ENCODE data around the gene JPH3.
"Not testable (repeated sequence)": the region's sequence is repeated elsewhere in the genome, so short reads cannot be mapped to it uniquely, and the experiment has no call there.

Gene JPH3

DNA sequence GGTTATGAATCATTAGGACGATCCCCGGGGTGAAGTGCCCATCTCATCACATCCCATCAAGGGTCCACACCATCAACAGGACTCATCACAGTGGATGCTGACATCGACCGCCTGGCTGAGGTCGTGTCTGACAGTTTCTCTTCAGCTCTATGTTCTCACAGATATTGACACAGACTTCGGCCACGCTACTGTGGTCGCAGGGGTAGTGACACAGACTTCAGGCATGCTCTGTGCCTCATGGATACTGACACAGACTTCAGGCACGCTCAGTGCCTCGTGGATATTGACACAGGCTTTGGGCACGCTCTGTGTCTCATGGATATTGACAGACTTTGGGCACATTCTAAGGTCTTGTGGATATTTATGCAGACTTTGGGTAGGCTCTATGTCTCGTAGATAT, 113.3 kb downstream of the JPH3 start:
- CTCF ChIA-PET, result no interaction called here
- TF ChIP-seq, protein P1, sequence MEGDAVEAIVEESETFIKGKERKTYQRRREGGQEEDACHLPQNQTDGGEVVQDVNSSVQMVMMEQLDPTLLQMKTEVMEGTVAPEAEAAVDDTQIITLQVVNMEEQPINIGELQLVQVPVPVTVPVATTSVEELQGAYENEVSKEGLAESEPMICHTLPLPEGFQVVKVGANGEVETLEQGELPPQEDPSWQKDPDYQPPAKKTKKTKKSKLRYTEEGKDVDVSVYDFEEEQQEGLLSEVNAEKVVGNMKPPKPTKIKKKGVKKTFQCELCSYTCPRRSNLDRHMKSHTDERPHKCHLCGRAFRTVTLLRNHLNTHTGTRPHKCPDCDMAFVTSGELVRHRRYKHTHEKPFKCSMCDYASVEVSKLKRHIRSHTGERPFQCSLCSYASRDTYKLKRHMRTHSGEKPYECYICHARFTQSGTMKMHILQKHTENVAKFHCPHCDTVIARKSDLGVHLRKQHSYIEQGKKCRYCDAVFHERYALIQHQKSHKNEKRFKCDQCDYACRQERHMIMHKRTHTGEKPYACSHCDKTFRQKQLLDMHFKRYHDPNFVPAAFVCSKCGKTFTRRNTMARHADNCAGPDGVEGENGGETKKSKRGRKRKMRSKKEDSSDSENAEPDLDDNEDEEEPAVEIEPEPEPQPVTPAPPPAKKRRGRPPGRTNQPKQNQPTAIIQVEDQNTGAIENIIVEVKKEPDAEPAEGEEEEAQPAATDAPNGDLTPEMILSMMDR (conservative IDR thresholded peaks at IDR 0.05; ENCODE audit: low read depth), result no peak
- no peak overlapping the region for H3K27ac ChIP-seq

DNA sequence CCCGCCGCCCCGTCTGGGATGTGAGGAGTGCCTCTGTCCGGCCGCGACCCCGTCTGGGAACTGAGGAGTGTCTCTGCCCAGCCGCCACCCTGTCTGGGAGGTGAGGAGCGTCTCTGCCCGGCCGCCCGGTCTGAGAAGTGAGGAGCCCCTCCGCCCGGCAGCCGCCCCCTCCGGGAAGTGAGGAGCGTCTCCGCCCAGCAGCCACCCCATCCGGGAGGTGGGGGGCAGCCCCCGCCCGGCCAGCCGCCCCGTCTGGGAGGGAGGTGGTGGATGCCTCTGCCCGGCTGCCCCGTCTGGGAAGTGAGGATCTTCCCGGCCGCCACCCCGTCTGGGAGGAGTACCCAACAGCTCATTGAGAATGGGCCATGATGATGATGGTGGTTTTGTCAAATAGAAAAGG, 116.5 kb downstream of the JPH3 start:
- POLR2A ChIA-PET (ENCODE audit: low non-redundant PET); CTCF ChIA-PET; DNase-seq (ENCODE audit: low spot score); H3K27ac ChIP-seq: not testable (repeated sequence)

More for the DNA sequence above, 113.3 kb downstream of the JPH3 start:
- no peak for DNase-seq (ENCODE audit: low spot score)
- POLR2A ChIA-PET (ENCODE audit: low non-redundant PET), result no interaction called here

DNA sequence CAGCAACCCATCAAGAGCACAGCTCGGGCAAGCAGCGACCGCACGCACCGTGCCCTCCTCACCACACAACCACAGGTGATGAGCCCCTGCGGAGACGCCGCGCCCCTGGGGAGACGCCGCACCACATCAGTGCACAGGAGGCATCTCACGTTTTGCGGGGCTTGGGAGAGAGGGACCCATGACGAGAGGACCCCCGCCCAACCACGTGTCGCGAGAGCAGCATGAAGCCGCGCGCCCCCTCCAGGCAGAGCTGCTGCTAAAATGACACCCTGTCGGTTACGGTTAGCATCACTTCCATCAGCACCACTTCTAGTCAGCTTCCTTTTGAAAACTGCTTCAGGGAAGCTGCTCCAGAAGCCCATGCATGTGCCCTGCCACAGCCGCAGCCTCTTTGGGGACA, 118.1 kb downstream of the JPH3 start:
- DNase-seq (ENCODE audit: low spot score), result no peak
- H3K27ac ChIP-seq, result no peak overlapping the region
- POLR2A ChIA-PET (ENCODE audit: low non-redundant PET), result interaction anchor here (0.5 kb wide), 1 partner anchor 197 kb away, joined by 6 read pairs; no protein-coding TSS in a partner anchor
- TF ChIP-seq, protein P1 (conservative IDR thresholded peaks at IDR 0.05; ENCODE audit: low read depth), result no peak
- CTCF ChIA-PET, result interaction anchor here (0.6 kb wide), 2 partner anchors 40 to 136 kb away, joined by 3 to 4 read pairs; no protein-coding TSS in a partner anchor

GRCh38 chr16:87721622-87722585, 119.6 kb downstream of the JPH3 start:
- no peak overlapping the region for H3K27ac ChIP-seq
- POLR2A ChIA-PET (ENCODE audit: low non-redundant PET), result no interaction called here
- no peak for DNase-seq (ENCODE audit: low spot score)
- TF ChIP-seq, protein P1 (conservative IDR thresholded peaks at IDR 0.05; ENCODE audit: low read depth), result no peak
- CTCF ChIA-PET, result no interaction called here

DNA sequence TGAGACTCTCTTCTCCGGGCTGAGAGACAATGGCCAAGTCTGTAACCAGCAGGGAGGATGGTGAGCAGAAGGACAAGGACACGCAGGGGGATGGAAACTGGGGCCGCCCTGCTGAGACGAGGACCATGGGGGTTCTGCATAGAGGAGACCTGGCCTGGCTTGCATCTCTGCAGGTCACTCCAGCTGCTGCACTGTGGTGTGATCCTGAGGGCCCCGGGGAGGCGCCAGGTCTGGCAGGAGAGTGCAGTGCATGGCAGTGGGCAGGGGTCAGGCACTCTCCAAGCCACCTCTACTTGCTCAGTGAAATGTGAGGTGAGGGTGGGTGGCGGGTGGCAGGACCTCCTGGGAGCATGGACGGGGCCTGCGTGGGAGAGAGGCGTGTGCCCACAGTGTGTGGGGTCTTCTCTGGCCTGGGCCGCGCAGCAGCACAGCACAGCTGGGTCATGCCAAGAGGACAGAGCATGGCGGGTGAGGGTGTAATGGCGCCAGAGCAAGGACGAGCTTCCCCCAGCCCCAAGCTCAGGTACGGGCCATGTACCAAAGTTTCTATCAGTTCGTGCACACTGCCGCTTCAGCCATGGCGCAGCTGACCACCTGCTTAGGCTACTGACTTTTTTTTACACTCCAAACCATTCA, 120.4 kb downstream of the JPH3 start:
- DNase-seq (ENCODE audit: low spot score), result no peak
- TF ChIP-seq, protein P1 (conservative IDR thresholded peaks at IDR 0.05; ENCODE audit: low read depth), result no peak
- ChIA-PET CTCF (no interaction called here), POLR2A (ENCODE audit: low non-redundant PET) (interaction anchor here (0.6 kb wide), 1 partner anchor 12 kb away, joined by 3 read pairs; no protein-coding TSS in a partner anchor)
- H3K27ac ChIP-seq, result no peak overlapping the region

GRCh38 chr16:87723226-87723623, 120.9 kb downstream of the JPH3 start:
- TF ChIP-seq, protein P1 (conservative IDR thresholded peaks at IDR 0.05; ENCODE audit: low read depth), result no peak
- no peak overlapping the region for H3K27ac ChIP-seq
- ChIA-PET CTCF (no interaction called here), POLR2A (ENCODE audit: low non-redundant PET) (interaction anchor here (0.6 kb wide), 1 partner anchor 12 kb away, joined by 3 read pairs; no protein-coding TSS in a partner anchor)
- DNase-seq (ENCODE audit: low spot score), result no peak

All from RWPE1 (cell line).